PC-3 (cell line): Measurements from ENCODE around the gene DIRAS1. TPM values are rescaled to one million over a fixed set of nuclear protein-coding genes. Genes with fewer than 3 reads are reported as not detected.

ENCODE experiments used
- ATAC-seq: fragments of 200-7000 bp; cut with Tn5 transposase; 2 replicates; pipeline ENCODE4 v1.9.1; 2020; ENCODE audit warnings: mild to moderate bottlenecking, moderate library complexity
- BruUV-seq: library from RNA; stranded (reverse); fragments of 400-500 nt; replicated peaks from 2 replicates; lab custom pipeline; 2021; lab: Mats Ljungman, UMichigan
- CTCF ChIA-PET: fragments of 300-600 bp; sonication (Branson Sonifier 250); formaldehyde crosslinking; loops from one replicate; lab custom pipeline; 2022; ENCODE audit warnings: antibody characterized with exemption; lab: Charles Lee
- POLR2A ChIA-PET: fragments of 300-600 bp; sonication (Branson Sonifier 250); formaldehyde crosslinking; loops from one replicate; lab custom pipeline; 2022; ENCODE audit warnings: antibody characterized with exemption; ENCODE audit not compliant: unreplicated experiment; lab: Charles Lee
- DNase-seq: peaks from one replicate; pipeline ENCODE4 v3.0.0-alpha.2; 2015
- H2AFZ ChIP-seq: fragments of 300-600 bp; sonication (generic); 2 replicates; pipeline ENCODE4 v1.6.0; 2016; ENCODE audit warnings: antibody characterized with exemption, low read length
- H3F3A ChIP-seq: fragments of 300-600 bp; sonication (generic); one replicate; pipeline ENCODE4 v1.6.0; 2017; ENCODE audit warnings: antibody characterized with exemption, low read length, control low read depth, mild to moderate bottlenecking; ENCODE audit not compliant: unreplicated experiment
- H3K27ac ChIP-seq: fragments of 300-600 bp; sonication (generic); 2 replicates; pipeline ENCODE4 v1.5.1; 2016; ENCODE audit warnings: mild to moderate bottlenecking, low read length
- H3K27me3 ChIP-seq: fragments of 300-600 bp; sonication (generic); 2 replicates; pipeline ENCODE4 v1.6.1; 2016; ENCODE audit warnings: low read length, mixed read lengths
- H3K36me3 ChIP-seq: fragments of 300-600 bp; sonication (generic); 2 replicates; pipeline ENCODE4 v1.6.1; 2016; ENCODE audit warnings: low read depth, mixed run types, low read length, mixed read lengths
- H3K4me1 ChIP-seq: fragments of 300-600 bp; sonication (generic); 2 replicates; pipeline ENCODE4 v1.5.1; 2016; ENCODE audit warnings: low read length; ENCODE audit not compliant: insufficient read depth
- H3K4me2 ChIP-seq: fragments of 300-600 bp; sonication (generic); 2 replicates; pipeline ENCODE4 v1.6.0; 2016; ENCODE audit warnings: low read length
- H3K4me3 ChIP-seq: fragments of 300-600 bp; sonication (generic); 2 replicates; pipeline ENCODE4 v1.5.1; 2016; ENCODE audit warnings: mild to moderate bottlenecking, low read length, mixed read lengths
- H3K79me2 ChIP-seq: fragments of 300-600 bp; sonication (generic); 2 replicates; pipeline ENCODE4 v1.6.1; 2017; ENCODE audit warnings: low read length, mixed read lengths
- H3K9ac ChIP-seq: fragments of 300-600 bp; sonication (generic); 2 replicates; pipeline ENCODE4 v1.6.0; 2016; ENCODE audit warnings: mild to moderate bottlenecking, low read length
- H3K9me2 ChIP-seq: fragments of 300-600 bp; sonication (generic); replicated peaks from 2 replicates; pipeline ENCODE4 v1.6.1; 2016; ENCODE audit warnings: mixed run types, low read length, mixed read lengths
- H3K9me3 ChIP-seq: fragments of 300-600 bp; sonication (generic); 2 replicates; pipeline ENCODE4 v1.6.1; 2016; ENCODE audit warnings: low read length, mixed read lengths
- H4K20me1 ChIP-seq: fragments of 300-600 bp; sonication (generic); 2 replicates; pipeline ENCODE4 v1.6.1; 2016; ENCODE audit warnings: low read length, mixed read lengths
- EZH2 ChIP-seq: fragments of 300-600 bp; sonication (generic); IDR thresholded peaks from one replicate; pipeline ENCODE4 v1.6.1; 2017; ENCODE audit warnings: antibody characterized with exemption, mild to moderate bottlenecking, low read length; ENCODE audit not compliant: unreplicated experiment
- EZH2phosphoT487 ChIP-seq: fragments of 300-600 bp; sonication (generic); IDR thresholded peaks from 2 replicates; pipeline ENCODE4 v1.6.1; 2018; ENCODE audit warnings: mild to moderate bottlenecking, antibody characterized with exemption, low read length, borderline replicate concordance
- intact Hi-C: fragments of 100-400 bp; cut with micrococcal nuclease; formaldehyde crosslinking; loops from 2 replicates; pipeline ENCODE4 v1.9.0; 2023
- total RNA-seq: library from RNA; depleted of rRNA; stranded (reverse); fragments of >200 nt; gene quantifications from 2 replicates; pipeline ENCODE4 v1.2.3, GENCODE V29; 2014
- TF ChIP-seq, protein P1 (sequence below): fragments of 300-600 bp; sonication (generic); conservative IDR thresholded peaks from 2 replicates; pipeline ENCODE4 v1.5.1; 2017; ENCODE audit warnings: antibody characterized with exemption, low read depth, mild to moderate bottlenecking, low read length

DIRAS1 gene
- total RNA-seq, 1 experiment from 2014 or later: 2.0 TPM

DNA sequence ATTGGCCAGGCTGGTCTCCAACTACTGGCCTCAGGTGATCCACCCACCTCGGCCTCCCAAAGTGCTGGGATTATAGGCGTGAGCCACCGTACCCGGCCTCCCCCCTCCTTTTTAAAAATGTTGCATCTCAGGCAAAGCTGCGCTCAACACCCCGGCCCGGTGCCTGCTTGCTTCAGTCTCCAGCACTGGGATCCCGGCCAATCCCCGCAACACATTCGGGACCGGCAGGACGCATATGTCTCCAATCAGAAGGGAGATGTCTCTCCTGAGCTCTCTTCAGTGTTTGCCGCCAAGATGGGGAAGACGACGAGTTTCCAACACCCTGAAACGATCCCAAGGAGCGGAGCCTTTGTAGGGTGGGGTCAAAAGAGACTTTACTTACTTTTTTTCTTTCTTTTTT is 34.8 kb downstream of the DIRAS1 start:
- H3F3A ChIP-seq: no peaks in the 10 kb centered on the region
- no peaks in the 10 kb centered on the region for H3K4me1 ChIP-seq
- no peak overlapping the region for H3K9ac ChIP-seq
- no peaks in the 10 kb centered on the region for H3K36me3 ChIP-seq
- H3K79me2 ChIP-seq: no peaks in the 10 kb centered on the region
- intact Hi-C loops: no loop called here
- H4K20me1 ChIP-seq: no peaks in the 10 kb centered on the region
- DNase-seq (no peak), ATAC-seq (no peak)
- no peaks in the 10 kb centered on the region for H3K9me3 ChIP-seq
- no peak overlapping the region for H2AFZ ChIP-seq
- H3K4me3 ChIP-seq: no peak overlapping the region
- TF ChIP-seq EZH2phosphoT487: no peak
- TF ChIP-seq EZH2: no peak
- TF ChIP-seq, protein P1, sequence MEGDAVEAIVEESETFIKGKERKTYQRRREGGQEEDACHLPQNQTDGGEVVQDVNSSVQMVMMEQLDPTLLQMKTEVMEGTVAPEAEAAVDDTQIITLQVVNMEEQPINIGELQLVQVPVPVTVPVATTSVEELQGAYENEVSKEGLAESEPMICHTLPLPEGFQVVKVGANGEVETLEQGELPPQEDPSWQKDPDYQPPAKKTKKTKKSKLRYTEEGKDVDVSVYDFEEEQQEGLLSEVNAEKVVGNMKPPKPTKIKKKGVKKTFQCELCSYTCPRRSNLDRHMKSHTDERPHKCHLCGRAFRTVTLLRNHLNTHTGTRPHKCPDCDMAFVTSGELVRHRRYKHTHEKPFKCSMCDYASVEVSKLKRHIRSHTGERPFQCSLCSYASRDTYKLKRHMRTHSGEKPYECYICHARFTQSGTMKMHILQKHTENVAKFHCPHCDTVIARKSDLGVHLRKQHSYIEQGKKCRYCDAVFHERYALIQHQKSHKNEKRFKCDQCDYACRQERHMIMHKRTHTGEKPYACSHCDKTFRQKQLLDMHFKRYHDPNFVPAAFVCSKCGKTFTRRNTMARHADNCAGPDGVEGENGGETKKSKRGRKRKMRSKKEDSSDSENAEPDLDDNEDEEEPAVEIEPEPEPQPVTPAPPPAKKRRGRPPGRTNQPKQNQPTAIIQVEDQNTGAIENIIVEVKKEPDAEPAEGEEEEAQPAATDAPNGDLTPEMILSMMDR: no peak
- BruUV-seq: no TSS peak
- no peak overlapping the region for H3K27ac ChIP-seq
- no peaks in the 10 kb centered on the region for H3K27me3 ChIP-seq
- CTCF ChIA-PET: no interaction called here
- POLR2A ChIA-PET: no interaction called here
- no peaks in the 10 kb centered on the region for H3K9me2 ChIP-seq
- H3K4me2 ChIP-seq: no peak overlapping the region

DNA sequence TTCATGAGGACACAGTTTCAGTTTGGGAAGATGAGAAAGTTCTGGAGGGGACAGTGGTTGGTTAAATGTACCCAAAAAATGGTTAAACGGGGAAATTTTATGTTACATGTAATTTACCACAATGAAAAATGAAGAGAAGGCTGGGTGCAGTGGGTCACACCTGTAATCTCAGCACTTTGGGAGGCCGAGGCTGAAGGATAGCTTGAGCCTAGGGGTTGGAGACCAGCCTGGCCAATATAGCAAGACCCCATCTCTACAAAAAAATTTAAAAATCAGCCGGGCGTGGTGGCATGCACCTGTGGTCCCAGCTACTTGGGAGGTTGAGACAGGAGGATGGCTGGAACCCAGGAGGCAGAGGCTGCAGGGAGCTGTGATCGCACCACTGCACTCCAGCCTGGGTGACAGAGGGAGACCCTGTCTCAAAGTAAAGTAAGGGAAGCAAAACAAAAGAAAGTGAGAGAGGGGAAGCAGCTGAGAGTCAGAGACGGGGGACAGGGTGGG is 35.9 kb downstream of the DIRAS1 start:
- no TSS peak for BruUV-seq
- Histone ChIP-seq H3K27ac (no peak overlapping the region), H3K79me2 (no peaks in the 10 kb centered on the region), H3K9ac (no peak overlapping the region), H3K4me3 (no peak overlapping the region), H3K4me2 (no peak overlapping the region), H3K9me3 (no peaks in the 10 kb centered on the region), H4K20me1 (no peaks in the 10 kb centered on the region), H3K9me2 (no peaks in the 10 kb centered on the region), H3K4me1 (no peaks in the 10 kb centered on the region), H3K36me3 (no peaks in the 10 kb centered on the region), H3K27me3 (no peaks in the 10 kb centered on the region), H3F3A (no peaks in the 10 kb centered on the region), H2AFZ (no peak overlapping the region)
- TF ChIP-seq EZH2phosphoT487: no peak
- TF ChIP-seq EZH2: no peak
- TF ChIP-seq, protein P1: no peak
- no peak for DNase-seq
- ChIA-PET CTCF (no interaction called here), POLR2A (no interaction called here)
- intact Hi-C loops: no loop called here
- no peak for ATAC-seq

DNA sequence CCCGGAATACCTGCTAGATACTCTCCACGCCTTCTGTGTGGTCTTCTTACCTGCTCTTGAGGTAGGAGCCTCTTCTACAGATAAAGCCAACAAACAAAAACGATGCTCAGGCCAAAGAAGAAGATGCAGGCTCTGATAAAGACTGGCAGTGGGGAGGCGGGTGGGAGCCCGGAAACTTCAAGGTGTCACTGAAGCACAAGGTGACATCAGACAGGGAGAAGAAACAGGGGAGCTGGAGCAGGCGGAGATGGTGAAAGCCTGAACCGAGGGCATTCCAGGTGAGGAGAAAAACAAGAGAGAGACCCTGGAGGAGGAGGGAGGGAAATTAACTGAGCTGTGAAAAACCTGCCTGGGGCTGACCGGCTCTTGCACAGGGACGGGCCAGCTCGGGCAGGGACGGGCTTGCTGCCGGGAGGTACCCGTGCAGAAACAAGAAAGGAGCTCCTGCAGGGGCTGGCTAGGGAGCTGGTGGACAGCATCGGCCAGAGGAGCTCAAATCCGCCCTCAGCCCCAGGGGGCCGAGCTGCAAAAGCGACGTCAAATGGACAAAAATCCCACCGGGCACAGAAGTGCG is 37.7 kb downstream of the DIRAS1 start:
- Histone ChIP-seq H3F3A (no peaks in the 10 kb centered on the region), H3K4me3 (no peak overlapping the region), H2AFZ (no peak overlapping the region), H3K9me2 (no peaks in the 10 kb centered on the region), H3K4me1 (no peaks in the 10 kb centered on the region), H3K4me2 (no peak overlapping the region), H3K27me3 (no peaks in the 10 kb centered on the region), H3K36me3 (no peaks in the 10 kb centered on the region), H3K9me3 (no peaks in the 10 kb centered on the region), H3K9ac (no peak overlapping the region), H3K27ac (no peak overlapping the region), H4K20me1 (no peaks in the 10 kb centered on the region), H3K79me2 (no peaks in the 10 kb centered on the region)
- intact Hi-C loops: no loop called here
- ChIA-PET POLR2A (no interaction called here), CTCF (no interaction called here)
- no TSS peak for BruUV-seq
- ATAC-seq (no peak), DNase-seq (no peak)
- TF ChIP-seq, protein P1: no peak
- TF ChIP-seq EZH2phosphoT487: no peak
